Measurements from ENCODE around the gene CHD2. TPM values are rescaled to one million over a fixed set of nuclear protein-coding genes. Genes with fewer than 3 reads are reported as not detected.

Gene CHD2
- total RNA-seq, 4 donors from 2014 or later, result 149 to 299 (median 213) TPM

DNA sequence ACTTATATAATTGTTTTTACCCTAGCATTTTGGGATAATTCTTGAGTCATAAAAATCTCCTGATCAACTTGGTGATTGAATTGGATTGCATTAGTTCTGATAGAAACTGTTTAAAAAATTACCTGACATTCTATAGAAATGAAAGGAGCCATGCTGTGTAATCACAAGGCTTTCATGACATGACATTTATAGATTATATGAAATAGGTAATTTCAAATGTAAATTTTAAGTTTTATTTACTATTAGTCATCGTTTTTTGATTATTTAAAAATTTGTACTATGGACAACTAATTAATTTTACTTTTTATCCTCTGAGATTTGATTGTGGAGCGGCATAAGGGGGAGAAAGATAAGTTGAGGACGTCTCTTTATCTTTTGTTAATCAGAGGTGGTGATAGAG lies 12.3 kb upstream of the CHD2 start:
- intact Hi-C loops (cut with DNase I), result no loop called here
- Histone ChIP-seq H3K27me3 (no peaks in the 10 kb centered on the region), H3K9me3 (no peaks in the 10 kb centered on the region), H3K36me3 (peaks cover 20 to 37% of the 10 kb centered on the region in 2 donors), H3K27ac (peak overlapping the region; percentile 100), H3K4me3 (replicated peaks in 1 of 3) (no peak overlapping the region), H3K4me1 (peaks cover 14 to 36% of the 10 kb centered on the region in 2 donors)
- TF ChIP-seq CTCF (IDR thresholded peaks at IDR 0.05) (no peak), POLR2A (IDR thresholded peaks at IDR 0.05) (no peak)
- no peak for DNase-seq
- WGBS, 2 donors, result 57 to 58% methylated on average over 3 of the region's 3 CpGs

DNA sequence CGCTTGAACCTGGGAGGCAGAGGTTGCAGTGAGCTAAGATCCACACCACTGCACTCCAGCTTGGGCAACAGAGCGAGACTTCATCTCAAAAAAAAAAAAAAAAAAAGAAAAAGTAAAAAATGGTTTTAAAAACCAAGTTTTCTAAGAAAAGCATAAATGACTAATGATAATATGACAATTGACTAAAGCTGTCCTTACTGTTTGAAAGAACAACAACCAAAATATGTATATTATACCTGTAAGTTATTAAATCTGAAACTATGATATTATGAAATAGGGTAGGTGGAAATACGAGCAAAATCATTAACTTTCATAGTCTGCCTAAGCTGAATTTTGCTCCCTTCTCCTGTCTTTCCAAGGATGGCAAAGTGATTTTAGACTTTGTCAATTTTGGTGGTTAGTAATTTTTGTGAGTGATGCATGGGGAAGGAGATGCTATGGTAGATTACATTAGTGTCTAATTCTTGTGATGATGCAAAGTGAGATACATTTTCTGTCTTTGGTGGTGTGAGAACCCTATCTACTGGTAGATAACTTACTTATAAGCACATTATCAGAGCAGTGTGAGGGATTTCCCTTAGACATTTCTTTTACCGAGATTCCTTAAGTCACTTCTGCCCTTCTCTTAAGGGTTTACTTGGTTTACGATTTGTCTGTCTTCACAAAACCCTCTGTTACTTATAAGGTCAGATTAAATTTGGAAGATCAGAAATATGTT lies 10.6 kb upstream of the CHD2 start:
- no peak for DNase-seq
- Histone ChIP-seq H3K4me3 (replicated peaks in 1 of 3) (no peak overlapping the region), H3K9me3 (no peaks in the 10 kb centered on the region), H3K27me3 (no peaks in the 10 kb centered on the region), H3K36me3 (peaks cover 30 to 48% of the 10 kb centered on the region in 2 donors), H3K4me1 (peaks cover 14 to 36% of the 10 kb centered on the region in 2 donors), H3K27ac (peak overlapping the region; percentile 16 to 100 (median 40))
- intact Hi-C loops (cut with DNase I), result no loop called here
- no peak for TF ChIP-seq CTCF (IDR thresholded peaks at IDR 0.05)
- TF ChIP-seq POLR2A (IDR thresholded peaks at IDR 0.05), result no peak
- WGBS, 2 donors, result 87 to 88% methylated on average over 5 of the region's 5 CpGs

DNA sequence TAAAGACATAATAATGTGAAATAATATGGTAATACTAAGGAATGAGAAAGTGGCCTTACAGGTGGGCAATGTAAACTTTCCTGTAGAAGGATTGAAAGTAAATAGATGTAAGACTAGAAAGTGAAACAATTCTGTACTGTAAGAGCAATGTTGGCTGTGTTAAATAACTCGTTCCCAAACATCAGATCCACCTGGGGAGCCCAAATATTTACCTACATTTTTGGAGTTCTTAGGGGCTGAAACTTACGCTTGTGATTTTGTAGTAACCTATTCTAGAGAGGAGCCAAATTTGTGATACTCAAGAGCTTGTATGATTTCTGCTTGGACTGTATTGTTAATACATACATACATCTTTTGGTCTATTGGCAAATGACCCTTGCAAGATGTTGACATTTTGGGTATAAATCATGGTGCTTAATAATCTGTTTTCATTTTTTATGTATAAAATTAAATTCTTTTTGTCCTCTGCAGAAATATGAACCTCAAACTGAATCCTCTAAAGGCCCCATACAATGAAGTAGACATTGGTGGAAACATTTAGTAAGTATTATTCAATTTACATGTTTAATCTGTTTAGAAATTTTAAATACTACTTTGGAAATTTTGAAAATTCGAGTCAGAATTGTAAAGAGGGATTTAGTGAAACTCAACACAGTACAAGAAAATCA lies 8.5 kb upstream of the CHD2 start:
- DNase-seq, result no peak
- Histone ChIP-seq H3K27ac (peak overlapping the region in 1 of 3 donors; percentile 47), H3K36me3 (peaks cover 30 to 48% of the 10 kb centered on the region in 2 donors), H3K27me3 (no peaks in the 10 kb centered on the region), H3K4me1 (peaks cover 18 to 40% of the 10 kb centered on the region in 2 donors), H3K9me3 (no peaks in the 10 kb centered on the region), H3K4me3 (replicated peaks in 1 of 3) (no peak overlapping the region)
- intact Hi-C loops (cut with DNase I), result no loop called here
- WGBS, 2 donors, result 83 to 84% methylated on average over 3 of the region's 3 CpGs
- no peak for TF ChIP-seq POLR2A (IDR thresholded peaks at IDR 0.05)
- no peak for TF ChIP-seq CTCF (IDR thresholded peaks at IDR 0.05)

DNA sequence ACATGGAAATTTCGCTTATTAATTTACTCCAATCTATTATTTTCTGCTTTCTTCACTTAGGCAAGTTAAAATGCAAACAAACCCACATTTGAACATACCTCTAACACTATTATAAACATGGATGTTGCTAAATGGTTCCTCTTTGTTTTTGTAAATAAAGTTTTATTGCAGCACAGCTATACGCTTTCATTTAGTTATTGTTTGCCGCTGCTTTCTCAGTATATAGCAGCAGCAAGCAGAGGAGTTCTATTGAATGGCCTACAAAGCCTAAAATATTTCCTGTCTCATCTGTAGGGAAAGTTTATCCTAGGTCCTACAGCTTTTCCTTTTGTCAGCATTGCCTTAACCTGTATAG lies 7.9 kb upstream of the CHD2 start:
- H3K36me3 ChIP-seq, result peaks cover 27 to 43% of the 10 kb centered on the region in 2 donors
- peak overlapping the region in 1 of 3 donors; percentile 21 for H3K27ac ChIP-seq
- no peak for DNase-seq
- intact Hi-C loops (cut with DNase I), result no loop called here
- no peaks in the 10 kb centered on the region for H3K27me3 ChIP-seq
- no peak for TF ChIP-seq CTCF (IDR thresholded peaks at IDR 0.05)
- TF ChIP-seq POLR2A (IDR thresholded peaks at IDR 0.05), result no peak
- H3K9me3 ChIP-seq, result no peaks in the 10 kb centered on the region
- peaks cover 18 to 39% of the 10 kb centered on the region in 2 donors for H3K4me1 ChIP-seq
- WGBS, 2 donors, result 94 to 96% methylated on average over 3 of the region's 3 CpGs
- no peak overlapping the region for H3K4me3 ChIP-seq (replicated peaks in 1 of 3)

DNA sequence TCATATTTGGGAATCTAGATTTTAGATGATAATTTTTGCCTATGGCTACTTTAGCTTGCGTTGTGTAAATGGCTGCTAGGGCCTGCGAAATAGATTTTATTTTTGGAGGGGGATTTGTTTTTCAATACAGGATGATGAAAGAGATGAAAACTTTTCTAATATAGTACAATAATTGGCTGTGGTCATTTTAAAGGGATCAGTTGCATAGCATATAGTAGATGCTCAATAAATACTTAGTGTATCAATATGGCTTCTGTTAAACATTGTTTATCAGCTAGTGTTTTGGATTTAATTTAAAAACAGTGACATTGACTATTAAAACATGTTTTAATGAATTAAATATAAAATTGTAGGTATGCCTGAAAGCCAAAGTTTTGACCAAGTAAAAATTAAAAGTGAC lies 6.9 kb upstream of the CHD2 start:
- TF ChIP-seq CTCF (IDR thresholded peaks at IDR 0.05) (no peak), POLR2A (IDR thresholded peaks at IDR 0.05) (no peak)
- intact Hi-C loops (cut with DNase I), result no loop called here
- Histone ChIP-seq H3K4me1 (peaks cover 13 to 29% of the 10 kb centered on the region in 2 donors), H3K27ac (no peak overlapping the region), H3K27me3 (no peaks in the 10 kb centered on the region), H3K4me3 (replicated peaks in 1 of 3) (no peak overlapping the region), H3K9me3 (no peaks in the 10 kb centered on the region), H3K36me3 (peaks cover 27 to 41% of the 10 kb centered on the region in 2 donors)
- DNase-seq, result no peak
- WGBS, 2 donors, result 47 to 99% methylated on average over 2 of the region's 2 CpGs

All from thyroid gland (tissue), 4 donors.